Common myeloid progenitor, CD34-positive (primary cell): ENCODE measurements around the gene HEBP2.

Experiments used
- CTCF ChIA-PET: fragments of 350-600 bp; sonication (Branson Sonifier 250); formaldehyde crosslinking; loops from one replicate; lab custom pipeline; 2021; ENCODE audit warnings: antibody characterized with exemption; lab: Charles Lee
- POLR2A ChIA-PET: fragments of 350-600 bp; sonication (Branson Sonifier 250); formaldehyde crosslinking; loops from one replicate; lab custom pipeline; 2021; ENCODE audit warnings: antibody characterized with exemption; lab: Charles Lee
- DNase-seq, 3 donors: peaks; one replicate each; pipeline versions ENCODE4 v3.0.0 to v3.0.0-alpha.2; 2013
- H3K27ac ChIP-seq, 2 experiments: 1 replicate in 1 of 2; 2 replicates in 1 of 2; pipeline ENCODE4 v1.7.0; 2013; ENCODE audit warnings: inconsistent platforms in 2 of 2, low read length in 2 of 2, mild to moderate bottlenecking in 2 of 2, low read depth in 1 of 2, moderate library complexity in 1 of 2; ENCODE audit not compliant: severe bottlenecking in 2 of 2, insufficient read depth in 1 of 2, poor library complexity in 1 of 2
- H3K27me3 ChIP-seq, 5 experiments: replicated peaks in 2 of 5; 1 replicate in 3 of 5; 2 replicates in 2 of 5; pipeline versions ENCODE4 v1.6.1 to v1.7.0; 2013; ENCODE audit warnings: low read length in 4 of 5, mild to moderate bottlenecking in 2 of 5, moderate library complexity in 2 of 5, inconsistent platforms in 1 of 5; ENCODE audit not compliant: insufficient read depth in 5 of 5, control insufficient read depth in 4 of 5
- H3K36me3 ChIP-seq, 4 experiments: 1 replicate in 2 of 4; 2 replicates in 2 of 4; pipeline versions ENCODE4 v1.6.1 to v1.7.0; 2013; ENCODE audit warnings: low read length in 3 of 4, control low read depth in 1 of 4, mild to moderate bottlenecking in 1 of 4; ENCODE audit not compliant: control insufficient read depth in 4 of 4, insufficient read depth in 4 of 4
- H3K4me1 ChIP-seq, 4 experiments: 1 replicate in 3 of 4; 2 replicates in 1 of 4; pipeline versions ENCODE4 v1.6.1 to v1.7.1; 2013; ENCODE audit warnings: low read length in 3 of 4, mild to moderate bottlenecking in 3 of 4, control low read depth in 1 of 4, inconsistent platforms in 1 of 4, moderate library complexity in 1 of 4; ENCODE audit not compliant: control insufficient read depth in 4 of 4, insufficient read depth in 4 of 4; ENCODE audit errors: control extremely low read depth in 1 of 4
- H3K4me3 ChIP-seq, 7 experiments: 1 replicate in 4 of 7; 2 replicates in 3 of 7; pipeline versions ENCODE4 v1.5.1 to v1.7.0; 2013; ENCODE audit warnings: mild to moderate bottlenecking in 7 of 7, low read length in 6 of 7, moderate library complexity in 6 of 7, inconsistent platforms in 2 of 7, low read depth in 2 of 7, control low read depth in 1 of 7; ENCODE audit not compliant: insufficient read depth in 4 of 7, control insufficient read depth in 1 of 7; ENCODE audit errors: extremely low read depth in 1 of 7
- H3K9me3 ChIP-seq, 5 experiments: 1 replicate in 4 of 5; 2 replicates in 1 of 5; pipeline versions ENCODE4 v1.6.1 to v1.7.1; 2013; ENCODE audit warnings: low read length in 4 of 5, mild to moderate bottlenecking in 2 of 5, inconsistent platforms in 1 of 5, low read depth in 1 of 5, moderate library complexity in 1 of 5; ENCODE audit not compliant: control insufficient read depth in 4 of 5, insufficient read depth in 2 of 5; ENCODE audit errors: control extremely low read depth in 1 of 5
- WGBS: methylation state at CpG from one replicate; pipeline ENCODE4 v1.1.5; 2013; ENCODE audit not compliant: insufficient coverage; 5-methylcytosine and 5-hydroxymethylcytosine counted together

Gene HEBP2

DNA sequence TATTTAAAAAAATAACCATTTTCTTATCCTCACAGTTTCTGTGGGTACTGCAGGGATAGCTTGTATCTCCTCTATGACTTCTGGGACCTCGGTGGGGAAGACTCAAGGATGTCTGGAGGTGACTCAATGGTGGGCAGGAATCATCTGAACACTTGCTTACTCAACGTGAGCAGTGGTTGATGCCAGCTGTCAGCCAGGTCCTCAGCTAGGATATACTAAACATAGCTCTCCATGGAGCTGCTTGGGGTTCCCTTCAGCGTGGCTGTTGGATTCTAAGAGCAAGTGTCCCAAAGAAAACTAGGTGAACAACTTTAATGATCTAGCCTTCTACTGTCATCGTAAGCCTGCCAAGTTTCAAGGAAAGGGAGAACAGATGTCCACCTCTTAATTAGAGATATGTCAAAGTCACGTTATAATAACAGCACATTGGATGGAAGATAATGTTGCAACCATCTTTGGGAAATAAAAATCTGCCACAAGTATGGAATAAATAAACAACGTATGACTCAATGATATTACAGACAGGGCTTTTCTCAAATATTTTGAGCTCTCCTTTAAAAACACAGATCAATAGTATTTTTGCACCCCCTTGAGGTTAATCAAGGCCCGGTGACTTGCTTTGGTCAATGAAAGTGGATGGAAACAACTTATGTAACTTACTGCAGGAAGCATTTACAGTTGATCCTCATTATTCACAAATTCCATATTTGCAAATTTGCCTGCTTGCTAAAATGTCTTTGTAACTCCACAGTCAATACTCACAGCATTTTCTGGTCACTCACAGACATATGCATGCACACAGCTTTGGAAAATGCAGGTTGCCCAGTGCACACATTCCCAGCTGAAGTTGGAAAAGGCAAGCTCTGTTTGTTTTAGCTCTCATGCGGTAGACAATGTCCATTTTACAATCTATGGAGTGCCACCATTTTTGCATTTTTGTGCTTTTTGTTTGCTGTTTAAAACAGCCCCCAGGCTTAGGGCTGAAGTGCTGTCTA lies 6.6 kb upstream of the HEBP2 start:
- CTCF ChIA-PET: interaction anchor here (0.8 kb wide), 1 partner anchor 127 kb away, joined by 3 read pairs; no protein-coding TSS in a partner anchor
- no peaks in the 10 kb centered on the region for H3K27me3 ChIP-seq
- DNase-seq: no peak
- peaks cover 0 to 9% (median 0%) of the 10 kb centered on the region in 4 experiments for H3K4me1 ChIP-seq
- no peaks in the 10 kb centered on the region for H3K9me3 ChIP-seq
- H3K27ac ChIP-seq: no peak overlapping the region
- POLR2A ChIA-PET: no interaction called here
- no peaks in the 10 kb centered on the region for H3K36me3 ChIP-seq
- H3K4me3 ChIP-seq: no peak overlapping the region
- WGBS: 98% methylated on average over 4 of the region's 8 CpGs

DNA sequence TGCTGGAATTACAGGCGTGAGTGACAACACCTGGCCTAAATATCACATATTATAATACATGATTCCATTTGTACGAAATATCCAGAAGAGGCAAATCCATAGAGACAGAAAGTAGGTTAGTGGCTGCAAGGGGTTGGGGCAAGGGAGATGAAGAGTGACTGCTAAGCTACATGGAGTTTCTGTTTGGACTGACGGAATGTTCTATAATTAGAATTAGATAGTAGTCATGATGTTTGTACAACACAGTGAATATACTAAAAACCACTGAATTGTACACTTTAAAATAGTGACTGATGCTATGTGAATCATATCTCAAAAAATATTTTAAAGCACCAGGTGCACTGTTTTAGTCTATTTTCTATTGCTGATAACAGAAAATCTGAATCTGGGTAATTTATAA lies 3.7 kb upstream of the HEBP2 start:
- Histone ChIP-seq H3K4me1 (peaks cover 4 to 20% (median 14%) of the 10 kb centered on the region in 4 experiments), H3K27ac (no peak overlapping the region), H3K9me3 (no peaks in the 10 kb centered on the region), H3K36me3 (no peaks in the 10 kb centered on the region), H3K4me3 (no peak overlapping the region), H3K27me3 (no peaks in the 10 kb centered on the region)
- WGBS: no CpG with 5 or more reads among the region's 3 CpGs
- DNase-seq: no peak
- ChIA-PET CTCF (interaction anchor here (1.4 kb wide), 1 partner anchor 22 kb away, joined by 3 read pairs; no protein-coding TSS in a partner anchor), POLR2A (no interaction called here)

DNA sequence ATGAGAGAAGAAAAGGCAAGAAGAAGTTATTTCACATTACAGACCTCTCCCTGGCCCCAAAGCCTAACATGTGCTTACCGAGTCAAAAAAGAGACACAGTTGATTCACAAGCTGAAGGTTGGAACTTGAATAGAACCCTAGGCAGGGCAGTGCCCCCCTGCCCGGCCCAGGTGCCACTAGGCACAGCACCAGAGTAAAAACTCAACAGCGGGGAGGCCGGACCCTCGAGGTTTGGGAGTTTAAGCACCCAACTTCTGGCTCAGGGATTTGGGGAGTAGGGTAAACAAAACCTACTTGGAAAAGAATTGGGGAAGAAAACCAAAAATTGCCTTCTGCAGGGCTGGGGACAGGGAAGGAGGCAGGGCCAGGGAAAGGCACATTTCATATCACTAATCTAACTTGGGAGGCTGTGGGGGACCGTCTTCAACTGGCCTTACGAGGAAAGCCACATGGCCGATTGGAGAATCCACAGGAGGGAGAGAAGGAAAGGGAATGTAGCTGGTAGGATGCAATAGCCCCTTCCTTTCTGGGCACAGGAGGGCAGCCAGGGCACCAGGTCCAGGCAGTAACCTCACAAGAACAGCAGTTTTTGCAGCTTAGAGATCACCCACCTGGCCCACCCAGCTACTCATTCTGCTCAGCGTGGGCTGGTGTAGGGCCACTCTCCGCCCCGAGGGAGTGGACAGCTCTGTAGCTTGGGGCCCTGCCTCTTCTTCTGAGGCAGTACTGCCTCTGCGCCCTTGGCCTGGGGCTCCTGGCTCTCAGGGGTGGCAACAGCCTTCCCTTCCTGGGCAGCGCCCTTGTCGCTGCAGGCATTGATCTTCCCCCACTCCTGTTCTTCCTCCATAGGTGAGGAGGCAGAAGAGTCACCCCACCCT lies 1.8 kb upstream of the HEBP2 start:
- H3K4me3 ChIP-seq: no peak overlapping the region
- no peak overlapping the region for H3K27ac ChIP-seq
- WGBS: 93% methylated on average over 12 of the region's 14 CpGs
- peaks cover 4 to 31% (median 20%) of the 10 kb centered on the region in 4 experiments for H3K4me1 ChIP-seq
- CTCF ChIA-PET: interaction anchor here (0.8 to 4.2 kb wide), 5 partner anchors 9 to 119 kb away, joined by 3 to 26 read pairs (median 4); no protein-coding TSS in a partner anchor
- POLR2A ChIA-PET: no interaction called here
- H3K9me3 ChIP-seq: no peaks in the 10 kb centered on the region
- peaks cover 0 to 10% (median 4%) of the 10 kb centered on the region in 4 experiments for H3K36me3 ChIP-seq
- no peaks in the 10 kb centered on the region for H3K27me3 ChIP-seq
- no peak for DNase-seq

DNA sequence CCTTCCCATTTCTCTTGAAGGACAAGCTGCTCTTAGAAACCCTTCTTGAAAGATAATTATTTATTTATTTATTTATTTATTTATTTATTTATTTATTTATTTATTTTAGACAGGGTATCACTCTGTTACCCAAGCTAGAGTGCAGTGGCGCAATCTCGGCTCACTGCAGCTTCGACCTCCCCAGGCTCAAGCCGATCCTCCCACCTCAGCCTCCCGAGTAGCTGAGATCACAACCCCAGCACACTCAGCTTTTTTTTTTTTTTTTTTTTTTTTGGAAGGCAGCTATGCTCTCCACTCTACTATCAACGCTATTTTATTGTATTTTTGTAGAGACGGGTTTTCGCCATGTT lies 1.2 kb upstream of the HEBP2 start:
- no peak for DNase-seq
- Histone ChIP-seq H3K4me3 (peak overlapping the region in 6 of 7 experiments; percentile 73 to 90 (median 84)), H3K9me3 (no peaks in the 10 kb centered on the region), H3K27ac (peak overlapping the region; percentile 70 to 89), H3K4me1 (peaks cover 4 to 31% (median 20%) of the 10 kb centered on the region in 4 experiments), H3K27me3 (no peaks in the 10 kb centered on the region), H3K36me3 (peaks cover 0 to 16% (median 11%) of the 10 kb centered on the region in 4 experiments)
- CTCF ChIA-PET: interaction anchor here (0.6 to 4.2 kb wide), 6 partner anchors 10 to 460 kb away, joined by 3 to 26 read pairs (median 4); no protein-coding TSS in a partner anchor
- POLR2A ChIA-PET: interaction anchor here (0.5 kb wide), 1 partner anchor 290 kb away, joined by 4 read pairs; no protein-coding TSS in a partner anchor
- WGBS: 97% methylated on average over 7 of the region's 8 CpGs

DNA sequence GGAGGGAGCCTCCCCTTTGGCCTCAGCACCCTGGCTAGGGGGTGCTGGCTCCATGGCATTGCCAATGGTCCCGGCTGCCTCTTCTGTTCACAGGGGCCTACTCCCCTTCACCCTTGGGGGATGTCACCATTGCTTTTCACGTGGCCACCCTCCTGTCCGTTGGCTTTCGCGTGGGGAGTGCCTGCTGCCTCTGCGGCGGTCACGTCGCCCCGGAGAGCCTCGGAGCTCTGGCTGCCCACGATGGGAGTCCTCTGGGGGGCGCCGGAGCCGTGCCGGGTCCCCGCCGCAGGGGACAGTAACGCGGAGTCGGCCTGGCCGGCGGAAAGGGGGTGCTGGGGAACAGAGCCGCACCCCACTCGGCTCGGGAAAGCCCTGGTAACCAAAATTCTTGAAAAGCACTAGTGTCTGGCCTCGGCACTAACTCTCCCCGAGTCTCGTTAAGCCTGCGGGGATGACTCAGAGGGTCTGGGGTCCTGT lies 661 bp upstream of the HEBP2 start:
- Histone ChIP-seq H3K27ac (peak overlapping the region; percentile 70 to 89), H3K36me3 (peaks cover 0 to 21% (median 14%) of the 10 kb centered on the region in 4 experiments), H3K9me3 (no peaks in the 10 kb centered on the region), H3K4me3 (peak overlapping the region; percentile 66 to 90 (median 81)), H3K4me1 (peaks cover 4 to 31% (median 20%) of the 10 kb centered on the region in 4 experiments), H3K27me3 (no peaks in the 10 kb centered on the region)
- ChIA-PET POLR2A (interaction anchor here (0.5 kb wide), 1 partner anchor 290 kb away, joined by 4 read pairs; no protein-coding TSS in a partner anchor), CTCF (interaction anchor here (0.6 to 4.5 kb wide), 7 partner anchors 11 to 460 kb away, joined by 3 to 30 read pairs (median 4); no protein-coding TSS in a partner anchor)
- DNase-seq: peak; percentile 52 to 90 (median 85)
- WGBS: under 1% methylated on average over 29 of the region's 30 CpGs

DNA sequence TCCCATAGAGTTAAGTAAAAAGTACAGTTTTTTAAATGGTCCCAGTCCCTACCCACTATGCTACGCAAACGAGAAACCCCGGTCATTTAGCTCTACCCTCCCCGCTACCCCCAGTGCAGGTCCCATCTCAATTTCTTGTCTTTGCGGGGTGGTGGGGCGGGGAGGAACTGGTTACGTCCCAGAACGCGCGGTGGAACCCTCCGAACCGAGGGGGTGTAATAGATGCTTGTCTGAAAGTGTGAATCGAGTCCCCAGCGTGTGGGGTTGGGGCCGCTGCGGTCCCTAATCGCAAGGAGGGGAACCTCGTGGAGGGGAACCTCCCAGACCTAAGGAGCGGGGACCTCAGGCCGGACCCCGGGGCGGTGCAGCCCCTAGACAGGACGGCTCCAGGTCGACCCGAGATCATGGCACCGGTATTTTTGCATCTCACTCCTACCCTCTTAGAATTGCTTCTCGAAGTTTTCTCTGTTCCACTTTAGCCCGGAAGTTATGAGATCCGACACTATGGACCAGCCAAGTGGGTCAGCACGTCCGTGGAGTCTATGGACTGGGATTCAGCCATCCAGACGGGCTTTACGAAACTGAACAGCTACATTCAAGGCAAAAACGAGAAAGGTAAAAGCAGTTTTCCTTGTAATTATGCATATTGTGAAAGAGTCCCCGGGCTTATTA lies 779 bp downstream of the HEBP2 start:
- peak; percentile 19 to 73 (median 66) for DNase-seq
- H3K36me3 ChIP-seq: peaks cover 4 to 35% (median 25%) of the 10 kb centered on the region in 4 experiments
- ChIA-PET CTCF (interaction anchor here (0.6 to 4.5 kb wide), 11 partner anchors 12 to 400 kb away, joined by 3 to 30 read pairs (median 3); partner anchors contain the start of gene SMIM28), POLR2A (interaction anchor here (0.6 kb wide), 1 partner anchor 258 kb away, joined by 3 read pairs; no protein-coding TSS in a partner anchor)
- H3K4me3 ChIP-seq: peak overlapping the region; percentile 66 to 90 (median 81)
- H3K27ac ChIP-seq: peak overlapping the region; percentile 50 to 89
- peaks cover 4 to 31% (median 20%) of the 10 kb centered on the region in 4 experiments for H3K4me1 ChIP-seq
- H3K9me3 ChIP-seq: no peaks in the 10 kb centered on the region
- 5% methylated on average over 28 of the region's 35 CpGs for WGBS
- no peaks in the 10 kb centered on the region for H3K27me3 ChIP-seq
